Loucy (cell line): ENCODE data around the gene SQOR.

Experiments
- H2AFZ ChIP-seq: fragments of 200-600 bp; sonication (generic); 2 replicates; pipeline ENCODE4 v1.6.0; 2016; ENCODE audit warnings: antibody characterized with exemption, mild to moderate bottlenecking, low read length, moderate library complexity
- H3F3A ChIP-seq: fragments of 200-600 bp; 2 replicates; pipeline ENCODE4 v1.6.0; 2016; ENCODE audit warnings: antibody characterized with exemption, low read depth, mild to moderate bottlenecking
- H3K27me3 ChIP-seq: fragments of 200-600 bp; sonication (generic); 2 replicates; pipeline ENCODE4 v1.6.1; 2014; ENCODE audit warnings: low read length, mild to moderate bottlenecking; ENCODE audit not compliant: insufficient read depth, poor library complexity, severe bottlenecking
- H3K36me3 ChIP-seq: fragments of 200-600 bp; sonication (generic); 2 replicates; pipeline ENCODE4 v1.6.1; 2016; ENCODE audit warnings: low read length; ENCODE audit not compliant: insufficient read depth
- H3K4me1 ChIP-seq: fragments of 200-600 bp; sonication (generic); 2 replicates; pipeline ENCODE4 v1.5.1; 2014; ENCODE audit warnings: low read length, mild to moderate bottlenecking; ENCODE audit not compliant: insufficient read depth, poor library complexity, severe bottlenecking
- H3K4me2 ChIP-seq: fragments of 200-600 bp; sonication (generic); 2 replicates; pipeline ENCODE4 v1.6.0; 2014; ENCODE audit warnings: antibody characterized with exemption, low read length, low read depth, mild to moderate bottlenecking; ENCODE audit not compliant: poor library complexity, severe bottlenecking
- H3K4me3 ChIP-seq: fragments of 200-600 bp; sonication (generic); 2 replicates; pipeline ENCODE4 v1.5.1; 2014; ENCODE audit warnings: low read length, mild to moderate bottlenecking, mixed read lengths; ENCODE audit not compliant: poor library complexity, severe bottlenecking
- H3K79me2 ChIP-seq: fragments of 200-600 bp; sonication (generic); 2 replicates; pipeline ENCODE4 v1.6.1; 2014; ENCODE audit warnings: low read length; ENCODE audit not compliant: insufficient read depth
- H3K9ac ChIP-seq: fragments of 200-600 bp; sonication (generic); 2 replicates; pipeline ENCODE4 v1.6.0; 2014; ENCODE audit warnings: mild to moderate bottlenecking, low read depth, low read length, moderate library complexity; ENCODE audit not compliant: poor library complexity, severe bottlenecking
- H3K9me2 ChIP-seq: fragments of 200-600 bp; sonication (generic); replicated peaks from 2 replicates; pipeline ENCODE4 v1.6.1; 2016; ENCODE audit warnings: low read depth, low read length, mixed read lengths
- H3K9me3 ChIP-seq: fragments of 200-600 bp; sonication (generic); 2 replicates; pipeline ENCODE4 v1.6.1; 2014; ENCODE audit warnings: mild to moderate bottlenecking, antibody characterized with exemption, low read length, low read depth; ENCODE audit not compliant: insufficient read depth
- H4K20me1 ChIP-seq: fragments of 200-600 bp; sonication (generic); 2 replicates; pipeline ENCODE4 v1.6.0; 2014; ENCODE audit warnings: antibody characterized with exemption, low read length, mild to moderate bottlenecking; ENCODE audit not compliant: insufficient read depth, poor library complexity, severe bottlenecking
- CTCF ChIP-seq: fragments of 200-600 bp; sonication (generic); conservative IDR thresholded peaks from 2 replicates; pipeline ENCODE4 v1.5.1; 2014; ENCODE audit warnings: mild to moderate bottlenecking, antibody characterized with exemption, low read length
- EZH2phosphoT487 ChIP-seq: fragments of 200-600 bp; IDR thresholded peaks from 2 replicates; pipeline ENCODE4 v1.6.1; 2018; ENCODE audit warnings: antibody characterized with exemption, mild to moderate bottlenecking, moderate library complexity, borderline replicate concordance

Gene SQOR

GRCh38 chr15:45720183-45720582, 85.4 kb downstream of the SQOR start:
- TF ChIP-seq CTCF (no peak), EZH2phosphoT487 (no peak)
- Histone ChIP-seq H3K9me2 (no peaks in the 10 kb centered on the region), H3K4me2 (no peak overlapping the region), H3K27me3 (no peaks in the 10 kb centered on the region), H3K9ac (no peak overlapping the region), H3K4me1 (no peaks in the 10 kb centered on the region), H3K4me3 (no peak overlapping the region), H3K79me2 (no peaks in the 10 kb centered on the region), H3K36me3 (no peaks in the 10 kb centered on the region), H4K20me1 (no peaks in the 10 kb centered on the region), H3F3A (no peaks in the 10 kb centered on the region), H2AFZ (no peak overlapping the region), H3K9me3 (no peaks in the 10 kb centered on the region)

GRCh38 chr15:45728641-45729040, 93.8 kb downstream of the SQOR start:
- no peaks in the 10 kb centered on the region for H3K36me3 ChIP-seq
- H3K4me2 ChIP-seq, result no peak overlapping the region
- H4K20me1 ChIP-seq, result no peaks in the 10 kb centered on the region
- H3K9ac ChIP-seq, result no peak overlapping the region
- TF ChIP-seq EZH2phosphoT487, result no peak
- TF ChIP-seq CTCF, result no peak
- no peaks in the 10 kb centered on the region for H3K4me1 ChIP-seq
- H3F3A ChIP-seq, result no peaks in the 10 kb centered on the region
- H3K79me2 ChIP-seq, result no peaks in the 10 kb centered on the region
- no peak overlapping the region for H2AFZ ChIP-seq
- no peak overlapping the region for H3K4me3 ChIP-seq
- H3K27me3 ChIP-seq, result no peaks in the 10 kb centered on the region
- no peaks in the 10 kb centered on the region for H3K9me3 ChIP-seq
- no peaks in the 10 kb centered on the region for H3K9me2 ChIP-seq

GRCh38 chr15:45729141-45729540, 94.3 kb downstream of the SQOR start:
- H3K79me2 ChIP-seq, result no peaks in the 10 kb centered on the region
- no peak overlapping the region for H3K4me2 ChIP-seq

More at GRCh38 chr15:45729141-45729540, 94.3 kb downstream of the SQOR start:
- H3K9me3 ChIP-seq, result no peaks in the 10 kb centered on the region
- H2AFZ ChIP-seq, result no peak overlapping the region
- no peaks in the 10 kb centered on the region for H3K36me3 ChIP-seq
- H3K4me1 ChIP-seq, result no peaks in the 10 kb centered on the region
- no peak overlapping the region for H3K9ac ChIP-seq
- H3K4me3 ChIP-seq, result no peak overlapping the region
- no peaks in the 10 kb centered on the region for H3K9me2 ChIP-seq
- TF ChIP-seq CTCF (no peak), EZH2phosphoT487 (no peak)
- no peaks in the 10 kb centered on the region for H4K20me1 ChIP-seq
- H3K27me3 ChIP-seq, result no peaks in the 10 kb centered on the region
- H3F3A ChIP-seq, result no peaks in the 10 kb centered on the region
